NT2/D1 (cell line): ENCODE data around the gene SNRPA1.

ENCODE experiments used
- YY1 ChIP-seq: IDR thresholded peaks from 2 replicates; pipeline ENCODE4 v1.6.1; 2011; ENCODE audit not compliant: insufficient read length, insufficient read depth
- ZNF274 ChIP-seq: IDR thresholded peaks from 2 replicates; pipeline ENCODE4 v1.6.1; 2011; ENCODE audit warnings: mild to moderate bottlenecking, low read depth, low read length

GRCh38 chr15:101294731-101295606, at the start of gene SNRPA1:
- TF ChIP-seq ZNF274 = no peak
- TF ChIP-seq YY1 = no peak
